Frontal cortex (tissue), 4 donors: ENCODE results near the gene PAM16. TPM values are rescaled to one million over a fixed set of nuclear protein-coding genes. Genes with fewer than 3 reads are reported as not detected.

Experiments used
- DNase-seq, 2 donors: peaks; one replicate each; pipeline ENCODE4 v3.0.0; 2012; ENCODE audit warnings: low spot score in 2 of 2
- FAIRE-seq: peaks from 2 replicates; lab custom pipeline; 2012; peaks lifted over from hg19 to GRCh38; lab: Jason Lieb, UNC
- total RNA-seq: library from RNA; depleted of rRNA; stranded (reverse); fragments of >200 nt; gene quantifications from one replicate; pipeline ENCODE4 v1.2.3, GENCODE V29; 2014
- donor health status: control.
- donor health status: control.
- donor health status: control.

PAM16 gene
- total RNA-seq, 1 donor from 2014 or later: 28.5 TPM

DNA sequence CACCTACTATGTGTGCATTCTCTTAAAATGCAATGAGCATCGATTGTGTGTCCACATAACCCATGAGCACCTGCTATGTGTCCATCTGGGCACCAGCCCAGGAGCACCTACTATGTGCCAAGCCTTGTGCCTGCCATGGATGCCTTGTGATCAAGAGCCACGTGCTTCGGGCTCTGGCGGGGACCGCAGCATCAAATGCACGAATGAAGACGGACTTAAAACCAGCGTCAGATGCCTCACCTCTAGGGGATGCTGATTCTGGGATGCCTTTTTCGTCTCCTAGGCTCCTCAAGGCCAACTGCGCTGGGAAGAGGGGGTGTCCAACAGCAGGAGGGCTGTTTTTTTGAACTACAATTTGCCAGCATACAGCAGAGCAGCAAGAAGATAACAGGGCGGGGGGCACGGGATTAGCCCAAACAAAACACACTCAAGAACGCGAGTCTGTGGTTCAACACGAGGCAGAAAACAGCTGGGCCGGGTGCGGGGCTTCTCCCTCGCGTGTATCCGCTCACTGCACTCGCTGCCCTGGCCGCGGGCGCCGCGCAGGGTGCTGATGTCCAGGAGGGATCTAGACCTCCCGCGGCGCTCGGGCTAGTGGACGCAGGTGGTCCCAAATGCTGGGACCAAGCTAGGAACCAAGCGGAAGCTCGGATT, 36.5 kb downstream of the PAM16 start:
- DNase-seq (no peak), FAIRE-seq (no peak)

DNA sequence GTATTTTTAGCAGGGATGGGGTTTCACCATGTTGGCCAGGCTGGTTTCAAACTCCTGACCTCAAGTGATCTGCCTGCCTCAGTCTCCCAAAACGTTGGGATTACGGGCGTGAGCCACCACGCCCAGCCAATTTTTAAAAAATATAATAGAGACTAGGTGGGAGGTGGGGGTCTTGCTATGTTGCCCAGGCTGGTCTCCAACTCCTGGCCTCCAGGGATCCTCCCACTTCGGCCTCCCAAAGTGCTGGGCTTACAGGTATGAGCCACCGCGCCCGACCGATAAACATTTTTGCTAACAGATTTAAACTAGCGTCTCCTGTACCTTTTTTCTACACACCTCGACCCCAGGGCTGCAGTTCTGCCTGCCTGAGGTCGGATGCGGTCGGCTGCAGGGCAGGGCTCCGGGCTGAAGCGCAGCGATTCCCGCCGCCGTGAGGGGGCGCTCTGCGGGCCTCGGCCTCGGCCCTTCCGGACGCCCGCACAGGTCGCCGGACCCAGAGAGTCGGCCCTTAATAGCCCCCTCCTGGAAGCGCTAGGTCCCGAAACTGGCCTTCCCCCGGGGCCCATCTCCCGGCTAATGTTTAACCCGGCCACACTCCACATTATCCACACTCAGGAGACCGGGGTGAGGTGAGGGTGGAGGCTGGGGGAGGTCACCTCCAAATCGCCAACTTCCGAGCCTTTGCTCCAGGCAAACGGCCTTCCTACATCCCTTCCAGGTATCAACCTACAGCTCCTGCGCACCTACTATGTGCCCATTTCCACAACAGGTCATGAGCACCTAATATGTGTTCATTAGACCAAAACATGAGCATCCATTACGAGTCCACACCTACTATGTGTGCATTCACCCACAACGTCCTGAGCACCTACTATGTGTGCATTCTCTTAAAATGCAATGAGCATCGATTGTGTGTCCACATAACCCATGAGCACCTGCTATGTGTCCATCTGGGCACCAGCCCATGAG, 37.3 kb downstream of the PAM16 start:
- FAIRE-seq: no peak
- DNase-seq: no peak

DNA sequence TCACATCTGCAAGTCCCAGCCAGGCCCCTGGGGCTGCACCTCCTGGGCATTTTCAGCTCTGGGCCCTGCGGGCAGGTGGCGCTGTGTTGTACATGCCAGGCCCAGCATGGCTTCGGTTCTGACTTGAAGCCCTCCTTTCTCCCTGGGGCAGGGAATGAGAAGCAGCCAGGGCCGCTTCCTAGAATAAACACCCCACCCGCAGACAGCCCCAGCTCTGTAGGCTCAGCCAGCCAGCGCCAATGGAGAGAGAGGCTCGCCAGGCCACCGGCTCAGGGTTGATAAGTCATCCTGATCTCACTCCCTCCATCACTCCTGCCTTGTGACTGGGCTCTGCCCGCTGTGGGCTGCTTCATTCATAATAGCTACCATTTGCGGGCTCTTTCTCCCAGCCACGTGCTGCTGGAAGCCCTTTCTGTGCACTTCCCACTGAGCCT, 41.3 kb downstream of the PAM16 start:
- DNase-seq: peak in 1 of 2 donors; percentile 41
- FAIRE-seq: no peak

DNA sequence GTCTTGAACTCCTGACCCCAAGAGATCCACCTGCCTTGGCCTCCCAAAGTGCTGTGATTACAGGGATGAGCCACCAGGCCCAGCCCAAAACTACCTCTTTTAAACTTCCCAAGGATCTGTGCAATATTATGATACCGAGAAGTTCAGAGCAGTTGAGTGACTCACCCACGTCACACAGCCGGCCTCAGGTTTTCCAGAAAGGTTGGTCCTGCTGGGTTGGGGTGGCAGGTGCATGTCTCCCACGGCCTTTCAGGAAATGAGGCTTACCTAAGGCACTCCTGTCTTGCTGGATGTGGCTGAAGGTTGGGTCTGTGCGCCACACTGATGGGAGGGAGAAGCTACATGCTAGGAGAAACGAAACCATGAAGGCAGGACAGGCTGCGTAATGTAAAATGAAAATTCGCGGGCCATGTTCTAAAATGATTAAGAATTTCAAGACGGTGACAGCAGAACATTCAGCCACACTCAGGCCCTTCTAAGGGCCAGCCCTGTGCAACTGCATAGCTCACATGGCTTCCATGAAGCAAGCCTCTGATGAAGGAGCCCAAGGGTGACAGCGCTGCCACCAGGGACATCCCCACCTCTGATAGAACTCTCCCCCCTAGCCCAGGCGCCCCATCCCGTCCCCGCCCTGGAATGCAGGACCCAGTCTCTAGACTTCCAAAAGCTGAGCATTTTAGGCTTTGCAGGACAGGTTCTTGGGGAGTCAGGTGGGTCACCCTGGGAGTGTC, 41.9 kb downstream of the PAM16 start:
- DNase-seq: no peak
- no peak for FAIRE-seq

DNA sequence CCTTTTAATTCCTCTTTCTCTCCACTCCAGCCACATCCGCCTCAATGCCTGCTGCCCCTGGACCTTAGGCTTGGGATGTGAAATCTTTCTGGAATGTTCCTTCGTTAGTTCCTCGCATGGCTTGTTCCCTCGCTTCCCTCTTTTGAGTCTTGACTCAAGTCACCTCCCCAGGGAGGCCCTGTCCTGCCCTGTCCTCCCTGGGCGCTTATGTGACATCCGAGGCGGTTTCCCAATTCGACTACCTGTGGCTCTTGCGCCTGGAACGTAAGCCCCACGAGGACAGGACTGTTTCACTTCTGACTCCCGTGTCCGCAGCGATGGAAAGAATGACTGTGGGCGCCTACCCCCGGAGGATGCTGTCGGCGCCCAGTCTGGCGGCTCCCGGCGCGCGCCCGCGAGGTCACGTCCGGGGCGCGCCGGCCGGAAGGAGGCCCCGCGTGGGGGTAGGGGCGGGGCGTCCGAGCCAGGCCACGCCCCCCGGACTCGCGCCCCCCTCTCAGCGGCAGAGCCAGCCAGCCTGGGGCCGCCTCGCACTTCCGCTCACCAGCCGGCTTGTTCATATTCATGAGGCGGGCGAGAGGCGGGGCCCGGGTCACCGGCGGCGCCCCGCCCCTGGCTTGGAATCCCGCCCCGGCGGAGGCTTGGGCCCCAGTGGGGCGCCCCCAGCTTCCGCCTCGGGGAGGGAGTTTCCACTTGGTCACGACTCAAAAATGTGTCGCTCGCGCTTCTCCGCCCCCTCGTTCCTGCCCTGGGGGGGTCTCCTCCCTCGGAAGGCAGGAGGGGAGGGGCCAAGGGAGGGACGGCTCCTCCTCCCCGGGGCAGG, 43.7 kb downstream of the PAM16 start:
- no peak for FAIRE-seq
- DNase-seq: peak; percentile 93 to 98

DNA sequence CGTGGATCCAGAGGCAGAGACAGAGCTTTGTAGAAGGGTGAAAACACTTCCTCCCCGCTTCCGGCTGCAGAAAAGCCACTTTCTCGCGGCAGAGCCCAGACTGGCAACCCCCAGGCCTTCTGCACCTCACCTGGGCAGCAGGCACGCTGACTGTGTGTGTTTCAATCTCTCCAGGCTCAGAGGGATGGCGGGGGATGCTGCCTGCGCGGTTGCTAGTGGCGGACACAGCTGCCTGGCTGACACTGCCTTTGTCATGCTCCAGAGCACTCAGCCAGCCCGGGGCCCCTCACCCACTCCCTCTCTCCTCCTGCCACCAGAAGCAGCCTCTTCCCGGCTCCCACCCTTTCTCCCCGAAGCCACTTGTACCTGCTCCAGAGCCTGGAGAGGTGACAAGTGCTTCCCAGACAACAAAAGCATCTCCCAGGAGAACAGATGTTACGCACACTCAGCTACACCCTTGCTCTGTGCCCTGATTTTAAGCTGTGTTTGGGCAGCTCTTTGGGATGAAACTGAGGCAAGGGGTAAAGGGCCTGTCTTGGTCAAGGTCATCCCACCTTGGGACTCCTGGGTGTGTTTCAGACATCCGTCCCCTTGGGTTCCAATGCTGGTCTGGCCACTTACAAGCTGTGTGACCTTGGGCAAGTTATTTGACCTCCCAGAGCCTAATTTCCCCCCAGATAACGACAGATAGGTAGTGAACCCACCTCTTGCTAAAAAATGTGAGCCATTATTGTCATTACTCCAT, 44.5 kb downstream of the PAM16 start:
- FAIRE-seq (no peak), DNase-seq (peak in 1 of 2 donors; percentile 18)

DNA sequence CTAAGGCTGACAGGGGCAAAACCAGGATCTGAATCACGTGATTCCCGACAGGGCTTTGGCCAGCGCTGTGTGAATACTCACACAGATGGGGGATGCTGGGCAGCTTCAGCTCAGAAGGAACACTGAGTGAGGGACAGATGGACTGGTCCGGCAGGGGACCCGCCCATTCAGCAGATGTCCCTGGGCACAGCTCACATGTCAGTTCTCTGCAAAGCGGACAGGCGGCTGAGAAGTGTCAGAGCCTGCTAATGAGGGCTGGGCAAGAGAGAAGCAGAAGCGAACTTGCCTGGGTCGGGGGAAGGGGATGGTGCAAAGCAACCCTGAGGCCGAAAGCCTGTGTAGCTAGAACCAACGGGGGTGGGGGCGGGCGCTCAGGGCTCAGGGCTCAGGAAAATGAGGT, 47.1 kb downstream of the PAM16 start:
- DNase-seq: peak; percentile 44 to 60

DNA sequence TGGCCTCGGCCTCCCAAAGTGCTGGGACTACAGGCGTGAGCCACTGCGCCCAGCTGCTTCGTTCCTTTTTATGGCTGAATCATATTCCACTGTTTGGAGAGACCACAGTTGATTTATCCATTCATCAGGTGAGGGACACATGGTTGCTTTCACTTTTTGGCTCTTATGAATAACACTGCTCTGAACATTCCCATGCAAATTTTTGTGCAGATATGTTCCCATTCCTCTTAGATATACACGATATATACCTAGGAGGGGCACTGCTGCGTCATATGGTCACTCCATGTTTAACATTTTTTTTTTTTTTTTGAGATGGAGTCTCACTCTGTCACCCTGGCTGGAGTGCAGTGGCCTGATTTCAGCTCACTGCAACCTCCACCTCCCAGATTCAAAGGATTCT, 49.2 kb downstream of the PAM16 start:
- no peak for DNase-seq
- no peak for FAIRE-seq

More for the DNA sequence above, 47.1 kb downstream of the PAM16 start:
- no peak for FAIRE-seq

DNA sequence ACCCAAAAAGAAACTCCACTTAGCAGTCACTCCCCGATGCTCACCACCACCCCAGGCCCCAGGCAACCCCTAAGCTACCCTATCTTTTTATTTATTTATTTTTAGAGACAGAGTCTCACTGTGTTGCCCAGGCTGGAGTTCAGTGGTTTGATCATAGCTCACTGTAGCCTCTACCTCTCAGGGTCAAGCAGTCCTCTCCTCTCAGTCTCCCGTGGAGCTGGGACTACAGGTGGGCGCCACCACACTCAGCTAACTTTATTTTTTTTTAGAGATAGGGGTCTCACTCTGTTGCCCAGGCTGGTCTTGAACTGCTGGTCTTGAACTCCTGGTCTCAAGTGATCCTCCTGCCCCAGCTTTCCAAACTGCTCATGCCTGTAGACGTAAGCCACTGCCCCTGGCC, 49.9 kb downstream of the PAM16 start:
- FAIRE-seq: no peak
- no peak for DNase-seq

DNA sequence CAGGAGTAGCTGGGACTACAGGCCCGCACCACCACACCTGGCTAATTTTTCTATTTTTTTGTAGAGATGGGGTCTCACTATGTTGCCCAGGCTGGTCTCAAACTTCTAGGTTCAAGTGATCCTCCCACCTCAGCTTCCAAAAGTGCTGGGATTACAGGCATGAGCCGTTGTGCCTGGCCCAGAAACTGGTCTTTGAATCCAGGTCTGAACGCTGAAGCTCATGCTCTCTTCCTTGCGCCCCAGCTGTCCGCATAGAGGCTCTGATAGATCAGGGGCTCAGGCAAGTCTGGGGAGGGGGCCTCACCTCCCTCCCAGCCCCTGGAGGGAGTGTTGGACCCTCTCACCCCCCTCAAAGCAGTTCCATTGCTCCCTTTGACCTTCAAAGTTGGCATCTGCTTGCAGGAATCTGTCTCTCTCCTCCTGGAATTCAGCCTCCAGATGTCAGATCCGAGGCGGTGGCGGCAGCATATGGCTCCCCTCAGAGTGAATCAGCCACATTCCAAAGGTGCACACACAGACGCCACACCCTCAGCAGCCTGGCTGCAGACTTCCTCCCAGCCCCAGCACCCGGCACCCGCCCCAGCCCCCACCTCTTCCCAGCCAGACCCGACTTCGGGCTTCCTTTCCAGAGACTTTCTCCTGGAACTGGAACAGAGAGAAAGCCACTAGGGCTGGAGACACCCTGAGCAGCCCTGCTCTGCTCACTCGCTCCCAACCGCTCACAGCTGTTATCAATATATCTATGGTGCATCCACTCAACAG, 52.2 kb downstream of the PAM16 start:
- FAIRE-seq (no peak), DNase-seq (peak in 1 of 2 donors; percentile 55)

DNA sequence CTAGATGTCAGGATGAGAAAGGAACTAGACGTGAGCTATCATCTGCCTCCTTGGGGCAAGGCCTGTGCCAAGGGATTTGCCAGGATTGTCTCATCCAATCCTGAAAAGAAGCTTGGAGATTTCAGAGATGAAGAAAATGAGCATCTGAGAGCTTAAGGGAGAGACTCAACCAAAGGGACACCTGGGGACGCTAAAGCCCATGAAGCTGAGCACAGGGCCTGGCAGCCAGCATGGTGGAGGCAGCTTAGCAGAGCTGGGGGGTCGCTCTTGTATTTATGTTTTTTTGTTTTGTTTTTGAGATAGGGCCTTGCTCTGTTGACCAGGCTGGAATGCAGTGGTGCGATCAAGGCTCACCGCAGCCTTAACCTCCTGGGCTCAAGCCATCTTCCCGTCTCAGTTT, 53.6 kb downstream of the PAM16 start:
- DNase-seq: no peak
- FAIRE-seq: no peak

DNA sequence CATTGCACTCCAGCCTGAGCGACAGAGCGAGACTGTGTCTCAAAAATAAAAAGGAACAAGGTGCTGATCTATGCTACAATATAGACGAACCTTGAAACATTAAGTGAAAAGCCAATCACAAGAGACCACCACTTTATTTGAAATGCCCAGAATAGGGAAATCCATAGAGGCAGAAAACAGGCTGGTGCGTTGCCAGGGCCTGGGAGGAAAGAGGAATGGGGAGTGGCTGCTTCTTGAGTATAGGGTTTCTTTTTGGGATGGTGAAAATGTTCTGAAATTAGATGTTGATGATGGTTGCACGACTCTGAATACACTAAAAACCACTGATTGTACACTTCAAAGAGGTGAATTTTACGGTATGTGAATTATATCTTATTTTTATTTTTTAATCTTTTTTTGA, 55.5 kb downstream of the PAM16 start:
- DNase-seq: no peak
- FAIRE-seq: no peak

DNA sequence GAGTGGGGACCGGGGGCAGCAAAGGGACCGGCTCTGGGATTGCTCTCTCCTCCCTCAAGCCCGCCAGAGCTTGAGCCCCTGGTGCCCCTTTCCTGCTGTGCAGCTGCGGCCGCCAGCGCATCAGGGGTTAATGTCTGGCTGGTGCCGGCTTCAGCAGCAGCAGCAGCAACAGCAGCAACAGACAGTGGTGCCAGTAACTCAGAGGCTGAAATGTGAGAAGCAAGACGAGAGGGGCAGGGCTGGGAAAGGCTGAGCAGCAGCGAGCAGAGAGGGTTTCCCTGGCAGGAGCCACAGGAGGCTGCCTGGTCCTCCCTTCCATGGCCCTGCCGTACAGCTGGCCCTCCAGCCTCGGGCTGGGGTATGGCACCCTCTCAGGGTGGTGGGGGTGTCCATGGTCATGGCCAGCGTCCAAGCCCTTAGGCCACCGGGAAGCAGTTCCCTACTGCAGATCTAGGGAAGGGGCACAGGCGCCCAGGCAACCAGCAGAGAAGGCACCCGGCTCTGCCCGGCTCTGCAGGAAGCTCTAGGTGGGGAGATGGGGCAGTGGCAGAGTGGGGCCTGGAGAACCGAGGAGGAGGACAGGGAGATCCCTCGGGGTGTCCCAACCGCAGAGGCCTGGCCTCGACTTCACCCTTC, 57.2 kb downstream of the PAM16 start:
- FAIRE-seq: no peak
- DNase-seq: peak in 1 of 2 donors; percentile 45

DNA sequence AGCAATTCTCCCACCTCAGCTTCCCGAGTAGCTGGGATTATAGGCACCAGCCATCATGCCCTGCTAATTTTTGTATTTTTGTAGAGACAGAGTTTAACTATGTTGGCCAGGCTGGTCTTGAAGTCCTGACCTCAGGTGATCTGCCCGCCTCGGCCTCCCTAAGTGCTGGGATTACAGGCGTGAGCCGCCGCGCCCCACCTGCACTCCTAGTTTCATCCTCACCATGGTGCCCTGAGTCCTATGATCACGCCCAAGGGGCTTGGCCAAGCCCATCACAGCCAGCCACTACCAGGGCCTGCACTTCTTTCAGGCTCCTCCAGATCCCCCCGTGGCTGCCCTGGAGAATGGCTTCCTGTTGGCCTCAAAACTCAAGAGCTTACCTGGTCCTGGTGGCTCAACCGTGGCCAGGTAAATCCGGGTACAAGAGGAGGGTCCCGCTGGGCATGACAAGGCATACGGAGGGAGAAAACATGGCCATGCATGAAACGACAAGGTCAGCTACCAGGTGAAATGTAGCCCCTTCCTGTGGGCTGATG, 57.9 kb downstream of the PAM16 start:
- no peak for DNase-seq
- FAIRE-seq: no peak

DNA sequence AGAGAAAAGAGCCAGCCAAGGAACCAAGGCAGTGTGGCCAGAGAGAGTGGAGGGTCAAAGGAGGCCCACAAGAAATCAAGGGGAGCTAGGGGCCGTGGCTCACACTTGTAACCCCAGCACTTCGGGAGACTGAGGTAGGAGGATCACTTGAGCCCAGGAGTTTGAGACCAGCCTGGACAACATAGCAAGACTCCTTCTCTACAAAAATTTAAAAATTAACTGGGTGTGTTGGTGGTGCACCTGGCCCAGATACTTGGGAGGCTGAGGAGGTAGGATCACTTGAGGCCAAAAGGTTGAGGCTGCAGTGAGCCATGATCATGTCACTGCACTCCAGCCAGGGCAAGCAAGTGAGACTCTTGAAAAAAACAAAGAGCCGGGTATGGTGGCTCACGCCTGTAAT, 59.4 kb downstream of the PAM16 start:
- DNase-seq (no peak), FAIRE-seq (no peak)
